ENCODE measurements around the gene NIM1K. TPM values are rescaled to one million over a fixed set of nuclear protein-coding genes. Genes with fewer than 3 reads are reported as not detected.
"Not testable (repeated sequence)": the region's sequence is repeated elsewhere in the genome, so short reads cannot be mapped to it uniquely, and the experiment has no call there.

The NIM1K gene
- polyA plus RNA-seq, 1 donor from 2014 or later = not detected

- Mint-ChIP-seq H3K27me3 (peaks cover 5% of the 10 kb centered on the region), H3K27ac (no peak overlapping the region), H3K4me1 (peaks cover 0 to 4% (median 0%) of the 10 kb centered on the region in 3 donors), H3K9me3 (no peaks in the 10 kb centered on the region), H3K36me3 (no peaks in the 10 kb centered on the region), H3K4me3 (no peak overlapping the region)
Observed at GRCh38 chr5:43230707-43231106, 38.7 kb downstream of the NIM1K start.

DNA sequence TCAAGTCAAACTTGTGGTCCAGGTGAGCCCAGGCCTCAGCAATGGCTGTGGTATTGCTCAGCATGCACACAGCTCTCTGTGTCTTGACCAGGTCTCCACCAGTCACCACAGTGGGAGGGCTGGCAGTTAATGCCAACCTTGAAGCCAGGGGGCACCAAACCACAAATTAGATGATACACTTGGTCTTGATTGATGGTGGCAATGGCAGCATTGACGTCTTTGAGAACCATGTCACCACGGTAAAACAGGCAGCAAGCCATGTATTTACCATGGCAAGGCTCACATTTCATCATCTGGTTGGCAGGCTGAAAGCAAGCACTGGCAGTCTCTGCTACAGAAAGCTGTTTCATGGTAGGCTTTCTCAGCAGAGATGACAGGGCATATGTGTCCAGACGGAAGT, 40.0 kb downstream of the NIM1K start:
- no peaks in the 10 kb centered on the region for H3K9me3 Mint-ChIP-seq
- H3K36me3 Mint-ChIP-seq = no peaks in the 10 kb centered on the region
- H3K27ac Mint-ChIP-seq = no peak overlapping the region
- peaks cover 9% of the 10 kb centered on the region for H3K27me3 Mint-ChIP-seq
- H3K4me3 Mint-ChIP-seq = no peak overlapping the region
- peaks cover 0 to 4% (median 0%) of the 10 kb centered on the region in 3 donors for H3K4me1 Mint-ChIP-seq

DNA sequence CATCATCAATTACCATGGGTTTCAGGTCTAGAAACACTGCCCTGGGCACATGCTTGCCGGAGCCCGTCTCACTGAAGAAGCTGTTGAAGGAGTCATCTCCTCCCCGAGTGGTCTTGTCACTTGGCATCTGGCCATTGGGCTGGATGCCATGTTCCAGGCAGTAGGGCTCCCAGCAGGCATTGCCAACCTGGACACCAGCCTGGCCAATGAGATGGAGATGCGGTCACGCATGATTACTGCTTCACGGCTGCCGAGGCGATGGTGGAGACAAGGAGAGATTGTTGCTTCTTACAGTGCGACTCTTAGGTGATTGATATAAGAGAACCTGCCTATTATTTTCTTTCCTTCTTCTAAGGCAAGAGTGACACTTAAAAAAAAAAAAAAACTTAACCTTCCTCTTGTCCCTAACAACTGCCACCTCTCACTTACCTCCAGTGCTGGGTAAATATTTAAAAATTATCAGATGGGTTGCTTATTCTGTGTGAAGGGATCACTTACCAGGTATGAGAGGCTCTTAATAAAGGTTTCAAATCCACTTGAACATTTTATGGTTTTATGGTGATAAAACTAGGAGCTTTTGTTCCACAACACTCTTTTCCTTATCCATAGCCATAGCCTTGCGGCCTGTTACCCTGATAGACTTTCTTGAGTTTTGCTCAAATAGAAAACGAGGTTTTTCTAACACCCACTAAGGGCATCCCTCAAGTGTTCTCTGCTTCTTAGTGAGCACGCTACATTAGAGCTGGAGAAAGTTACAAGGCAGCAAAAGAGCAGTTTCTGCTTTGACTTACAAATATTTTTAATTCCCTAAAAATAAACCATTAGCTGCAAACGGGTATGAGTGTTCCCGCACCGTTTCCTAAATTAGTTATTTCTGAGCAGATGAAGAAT, 41.2 kb downstream of the NIM1K start:
- H3K4me1 Mint-ChIP-seq = peaks cover 0 to 4% (median 0%) of the 10 kb centered on the region in 3 donors

GRCh38 chr5:43233946-43234345, 41.9 kb downstream of the NIM1K start:
- Mint-ChIP-seq H3K4me1 (peaks cover 0 to 4% (median 0%) of the 10 kb centered on the region in 3 donors), H3K4me3 (no peak overlapping the region), H3K27me3 (peaks cover 11% of the 10 kb centered on the region), H3K36me3 (no peaks in the 10 kb centered on the region), H3K9me3 (no peaks in the 10 kb centered on the region), H3K27ac (no peak overlapping the region)

More for the DNA sequence above, 41.2 kb downstream of the NIM1K start:
- H3K27ac Mint-ChIP-seq = no peak overlapping the region
- peaks cover 9% of the 10 kb centered on the region for H3K27me3 Mint-ChIP-seq
- H3K36me3 Mint-ChIP-seq = no peaks in the 10 kb centered on the region
- H3K4me3 Mint-ChIP-seq = no peak overlapping the region
- H3K9me3 Mint-ChIP-seq = no peaks in the 10 kb centered on the region

DNA sequence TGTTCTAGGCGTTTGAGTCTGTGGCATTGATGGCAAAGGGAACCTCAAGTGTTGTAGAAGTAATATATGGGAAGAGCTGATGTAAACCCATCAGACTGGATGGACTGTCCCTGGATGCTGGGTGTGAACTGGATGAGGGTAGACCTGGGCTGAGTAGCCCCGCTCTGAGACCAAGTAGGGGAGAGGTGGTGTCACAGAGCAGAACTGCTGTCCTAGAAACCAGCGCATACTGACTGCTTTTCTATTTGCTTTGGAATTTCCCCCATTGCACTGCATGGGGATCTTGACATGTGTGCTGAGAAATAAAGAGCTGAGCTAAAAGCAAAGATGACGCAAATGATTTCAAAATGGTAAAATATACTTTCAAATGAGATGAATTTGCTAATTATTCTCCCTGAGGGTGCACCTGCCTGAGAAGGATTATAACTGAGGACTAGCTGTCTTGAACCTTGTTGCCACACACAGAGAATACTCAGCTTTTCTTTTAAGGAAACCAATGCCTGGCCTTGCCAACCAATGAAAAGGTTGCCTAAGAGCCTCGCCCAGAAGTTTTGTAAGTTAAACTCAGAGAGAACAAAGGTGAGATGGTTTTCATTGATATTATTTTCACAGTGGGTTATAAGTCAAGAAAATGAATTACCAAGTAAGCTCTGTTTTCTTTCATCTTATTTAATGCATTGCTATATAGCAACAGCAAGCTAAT, 44.8 kb downstream of the NIM1K start:
- Mint-ChIP-seq H3K4me3 (no peak overlapping the region), H3K27ac (no peak overlapping the region), H3K27me3 (peaks cover 12% of the 10 kb centered on the region), H3K9me3 (no peaks in the 10 kb centered on the region), H3K36me3 (peaks cover 2% of the 10 kb centered on the region), H3K4me1 (peaks cover 0 to 4% (median 0%) of the 10 kb centered on the region in 3 donors)

DNA sequence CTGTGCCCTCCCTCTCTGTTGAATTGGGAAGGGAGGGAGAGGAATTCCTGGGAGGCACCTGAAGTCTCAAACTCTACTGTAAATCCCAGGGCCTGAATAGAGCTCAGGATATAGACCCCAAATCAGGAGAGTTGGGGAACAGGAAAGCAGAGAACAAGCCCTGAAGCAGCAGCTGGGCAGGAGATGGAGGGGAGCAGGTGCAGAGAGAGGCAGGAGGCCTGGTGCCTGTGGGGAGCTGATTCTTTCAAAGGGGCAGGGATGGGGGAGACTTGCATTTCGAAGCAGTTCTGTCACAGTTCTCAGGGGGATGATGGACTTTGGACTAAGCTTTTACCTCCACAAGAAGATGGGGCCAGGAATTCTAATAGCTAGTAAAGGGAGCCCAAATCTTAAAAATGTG, 50.2 kb downstream of the NIM1K start:
- H3K4me1 Mint-ChIP-seq = peaks cover 0 to 4% (median 0%) of the 10 kb centered on the region in 3 donors
- H3K4me3 Mint-ChIP-seq = no peak overlapping the region
- H3K27ac Mint-ChIP-seq = no peak overlapping the region
- peaks cover 0 to 2% (median 0%) of the 10 kb centered on the region in 3 donors for H3K9me3 Mint-ChIP-seq
- H3K27me3 Mint-ChIP-seq = peaks cover 34% of the 10 kb centered on the region
- H3K36me3 Mint-ChIP-seq = peaks cover 2% of the 10 kb centered on the region

- Mint-ChIP-seq H3K27me3 (peaks cover 34% of the 10 kb centered on the region), H3K4me1 (peaks cover 0 to 4% (median 0%) of the 10 kb centered on the region in 3 donors), H3K36me3 (peaks cover 2% of the 10 kb centered on the region), H3K27ac (no peak overlapping the region), H3K9me3 (peaks cover 0 to 2% (median 0%) of the 10 kb centered on the region in 3 donors), H3K4me3 (no peak overlapping the region)
Observed at GRCh38 chr5:43243270-43243669, 51.2 kb downstream of the NIM1K start.

DNA sequence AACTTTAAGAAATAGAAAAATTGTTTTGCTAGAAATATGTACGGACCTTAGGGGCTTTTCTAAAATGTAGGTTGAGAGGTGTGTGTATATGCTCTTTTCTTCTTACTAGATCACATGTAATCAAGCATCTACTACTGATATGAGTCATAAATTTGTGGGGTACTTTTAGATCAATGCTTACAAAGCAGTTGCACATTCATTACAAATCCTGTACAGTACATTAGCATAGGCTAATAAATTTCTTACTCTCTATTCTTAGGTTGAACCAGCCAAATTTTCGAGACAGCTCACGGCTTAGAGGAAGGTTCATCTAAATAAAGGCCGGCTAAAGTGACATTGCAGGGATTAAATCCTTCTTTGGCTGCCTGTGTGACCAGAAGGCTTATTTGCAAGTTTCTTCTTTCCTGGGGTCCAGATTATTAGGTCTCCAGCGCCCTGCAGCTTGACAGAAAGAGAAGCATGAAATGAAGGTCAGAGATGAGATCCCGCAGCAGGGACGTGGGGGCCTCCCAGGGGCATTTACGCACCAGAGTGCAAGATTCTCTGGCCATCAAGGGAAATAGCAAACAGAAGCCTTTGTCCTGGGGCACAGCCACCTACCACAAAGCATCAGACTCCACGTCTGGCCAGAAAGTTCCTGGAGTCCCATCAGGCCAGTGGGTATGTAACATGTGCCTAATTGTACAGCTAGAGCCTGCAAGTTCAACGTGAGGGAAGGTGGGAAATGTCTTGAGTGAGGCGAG, 53.0 kb downstream of the NIM1K start:
- H3K36me3 Mint-ChIP-seq = peaks cover 2% of the 10 kb centered on the region
- peaks cover 0 to 2% (median 0%) of the 10 kb centered on the region in 3 donors for H3K9me3 Mint-ChIP-seq
- peaks cover 31% of the 10 kb centered on the region for H3K27me3 Mint-ChIP-seq
- H3K4me3 Mint-ChIP-seq = no peak overlapping the region
- H3K27ac Mint-ChIP-seq = no peak overlapping the region
- peaks cover 0 to 4% (median 0%) of the 10 kb centered on the region in 3 donors for H3K4me1 Mint-ChIP-seq

GRCh38 chr5:43245724-43246385, 53.8 kb downstream of the NIM1K start:
- peaks cover 34% of the 10 kb centered on the region for H3K27me3 Mint-ChIP-seq
- no peak overlapping the region for H3K4me3 Mint-ChIP-seq
- no peak overlapping the region for H3K27ac Mint-ChIP-seq
- H3K9me3 Mint-ChIP-seq = peaks cover 0 to 4% (median 0%) of the 10 kb centered on the region in 3 donors
- no peaks in the 10 kb centered on the region for H3K36me3 Mint-ChIP-seq
- H3K4me1 Mint-ChIP-seq = peaks cover 0 to 4% (median 0%) of the 10 kb centered on the region in 3 donors

DNA sequence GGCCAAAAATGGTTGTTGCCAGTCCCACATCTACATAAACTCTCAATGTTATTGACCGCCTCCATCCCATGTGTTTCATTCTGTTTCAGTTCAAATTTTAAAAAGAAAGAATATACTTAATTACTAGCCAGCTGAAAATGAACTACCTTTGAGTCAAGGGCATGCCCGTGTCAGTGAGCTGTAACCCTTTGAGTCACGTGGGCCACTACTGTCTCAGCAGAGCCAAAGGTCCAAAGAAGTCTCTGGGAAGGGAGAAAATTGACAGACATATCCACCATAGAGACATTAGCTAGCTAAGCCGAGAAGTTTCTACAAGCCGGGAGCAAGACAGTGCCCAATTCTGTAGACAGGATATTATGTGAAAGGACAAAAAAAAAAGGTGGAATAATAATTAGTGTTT, 59.7 kb downstream of the NIM1K start:
- peaks cover 0 to 2% (median 0%) of the 10 kb centered on the region in 3 donors for H3K9me3 Mint-ChIP-seq
- H3K36me3 Mint-ChIP-seq = no peaks in the 10 kb centered on the region
- H3K4me3 Mint-ChIP-seq = no peak overlapping the region
- no peak overlapping the region for H3K27ac Mint-ChIP-seq
- peaks cover 9% of the 10 kb centered on the region for H3K27me3 Mint-ChIP-seq
- no peaks in the 10 kb centered on the region for H3K4me1 Mint-ChIP-seq

DNA sequence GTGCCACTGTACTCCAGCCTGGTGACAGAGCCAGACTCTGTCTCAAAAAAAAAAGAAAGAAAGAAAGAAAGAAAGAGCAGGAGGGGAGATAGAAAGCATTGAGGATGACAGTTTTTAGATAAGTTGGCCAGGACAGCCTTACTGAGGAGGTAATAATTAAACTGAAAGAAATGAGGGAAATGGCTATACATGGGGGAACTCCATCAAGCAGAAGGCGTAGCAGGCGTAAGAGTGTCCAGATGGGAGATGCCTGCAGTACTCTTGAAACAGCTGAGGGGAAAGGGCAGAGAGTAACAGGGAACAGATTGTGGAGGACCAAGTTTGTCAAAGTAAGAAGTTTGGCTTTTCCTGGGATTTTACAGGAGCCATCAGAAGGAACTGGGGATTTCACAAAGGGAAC, 63.7 kb downstream of the NIM1K start:
- Mint-ChIP-seq H3K27me3 (peaks cover 2% of the 10 kb centered on the region), H3K27ac (no peak overlapping the region), H3K9me3 (no peaks in the 10 kb centered on the region), H3K4me3 (no peak overlapping the region), H3K4me1 (peaks cover 0 to 2% (median 0%) of the 10 kb centered on the region in 3 donors), H3K36me3 (no peaks in the 10 kb centered on the region)

- Mint-ChIP-seq H3K9me3 (no peaks in the 10 kb centered on the region), H3K4me1 (peaks cover 0 to 2% (median 0%) of the 10 kb centered on the region in 3 donors), H3K4me3 (no peak overlapping the region), H3K27me3 (peaks cover 3% of the 10 kb centered on the region), H3K36me3 (no peaks in the 10 kb centered on the region), H3K27ac (no peak overlapping the region)
Observed at GRCh38 chr5:43256261-43256966, 64.4 kb downstream of the NIM1K start.

- H3K4me3 Mint-ChIP-seq = no peak overlapping the region
- H3K9me3 Mint-ChIP-seq = peaks cover 0 to 7% (median 2%) of the 10 kb centered on the region in 3 donors
- peaks cover 12% of the 10 kb centered on the region for H3K27me3 Mint-ChIP-seq
- H3K4me1 Mint-ChIP-seq = peaks cover 0 to 2% (median 0%) of the 10 kb centered on the region in 3 donors
- no peaks in the 10 kb centered on the region for H3K36me3 Mint-ChIP-seq
- H3K27ac Mint-ChIP-seq = no peak overlapping the region
Observed at GRCh38 chr5:43258116-43258515, 66.1 kb downstream of the NIM1K start.

DNA sequence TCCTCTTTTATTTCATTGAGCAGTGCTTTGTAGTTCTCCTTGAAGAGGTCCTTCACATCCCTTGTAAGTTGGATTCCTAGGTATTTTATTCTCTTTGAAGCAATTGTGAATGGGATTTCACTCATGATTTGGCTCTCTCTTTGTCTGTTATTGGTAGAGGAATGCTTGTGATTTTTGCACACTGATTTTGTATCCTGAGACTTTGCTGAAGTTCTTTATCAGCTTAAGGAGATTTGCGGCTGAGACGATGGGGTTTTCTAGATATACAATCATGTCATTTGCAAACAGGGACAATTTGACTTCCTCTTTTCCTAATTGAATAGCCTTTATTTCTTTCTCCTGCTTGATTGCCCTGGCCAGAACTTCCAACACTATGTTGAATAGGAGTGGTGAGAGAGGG, 70.2 kb downstream of the NIM1K start:
- H3K36me3 Mint-ChIP-seq, H3K4me3 Mint-ChIP-seq, H3K27ac Mint-ChIP-seq, H3K4me1 Mint-ChIP-seq: not testable (repeated sequence)
- Mint-ChIP-seq H3K9me3 (peaks cover 4 to 15% (median 9%) of the 10 kb centered on the region in 3 donors), H3K27me3 (peaks cover 21% of the 10 kb centered on the region)

Measured in IgD-negative memory B cell (primary cell).